HG03469 (cell line): Measurements from ENCODE around the gene PHLDB3.
"Not testable (repeated sequence)": the region's sequence is repeated elsewhere in the genome, so short reads cannot be mapped to it uniquely, and the experiment has no call there.

ENCODE experiments used
- ATAC-seq: cut with Tn5 transposase; IDR thresholded peaks from one replicate; pipeline ENCODE4 v1.9.1; 2021; ENCODE audit warnings: mild to moderate bottlenecking, moderate library complexity, moderate number of reproducible peaks; ENCODE audit not compliant: unreplicated experiment

Gene PHLDB3

DNA sequence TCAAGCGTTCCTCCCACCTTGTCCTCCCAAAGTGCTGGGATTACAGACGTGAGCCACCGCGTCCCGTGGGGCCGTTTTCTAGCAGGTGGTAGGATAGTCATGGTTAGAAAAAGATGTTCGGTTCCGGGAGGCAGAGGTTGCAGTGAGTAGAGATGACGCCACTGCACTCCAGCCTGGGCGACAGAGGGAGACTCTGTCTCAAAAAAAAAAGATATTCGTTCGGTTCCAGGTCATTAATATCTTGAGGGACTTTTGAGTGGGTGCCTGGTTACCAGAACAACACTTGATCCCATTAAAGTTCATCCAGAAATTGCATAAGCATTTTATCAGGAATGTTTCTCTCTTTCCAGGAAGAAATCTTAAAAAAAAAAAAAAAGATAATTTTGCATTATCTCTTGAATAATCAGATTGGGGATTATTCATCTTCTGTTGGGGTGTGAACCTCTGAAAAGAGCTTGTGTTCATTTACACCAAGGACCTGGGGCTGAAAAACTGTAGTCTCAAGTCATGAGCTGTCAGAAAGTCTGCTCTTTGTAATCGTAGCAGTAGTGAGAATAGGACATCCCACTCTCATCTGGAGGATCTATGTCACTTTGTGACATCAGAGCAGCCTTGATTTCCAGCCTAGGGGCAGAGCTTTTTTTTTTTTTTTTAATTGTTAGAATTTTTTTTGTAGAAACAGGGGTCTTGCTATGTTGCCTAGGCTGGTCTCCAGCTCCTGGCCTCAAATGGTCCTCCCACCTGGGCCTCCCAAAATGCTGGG lies 23.5 kb upstream of the PHLDB3 start:
- ATAC-seq = no peak

DNA sequence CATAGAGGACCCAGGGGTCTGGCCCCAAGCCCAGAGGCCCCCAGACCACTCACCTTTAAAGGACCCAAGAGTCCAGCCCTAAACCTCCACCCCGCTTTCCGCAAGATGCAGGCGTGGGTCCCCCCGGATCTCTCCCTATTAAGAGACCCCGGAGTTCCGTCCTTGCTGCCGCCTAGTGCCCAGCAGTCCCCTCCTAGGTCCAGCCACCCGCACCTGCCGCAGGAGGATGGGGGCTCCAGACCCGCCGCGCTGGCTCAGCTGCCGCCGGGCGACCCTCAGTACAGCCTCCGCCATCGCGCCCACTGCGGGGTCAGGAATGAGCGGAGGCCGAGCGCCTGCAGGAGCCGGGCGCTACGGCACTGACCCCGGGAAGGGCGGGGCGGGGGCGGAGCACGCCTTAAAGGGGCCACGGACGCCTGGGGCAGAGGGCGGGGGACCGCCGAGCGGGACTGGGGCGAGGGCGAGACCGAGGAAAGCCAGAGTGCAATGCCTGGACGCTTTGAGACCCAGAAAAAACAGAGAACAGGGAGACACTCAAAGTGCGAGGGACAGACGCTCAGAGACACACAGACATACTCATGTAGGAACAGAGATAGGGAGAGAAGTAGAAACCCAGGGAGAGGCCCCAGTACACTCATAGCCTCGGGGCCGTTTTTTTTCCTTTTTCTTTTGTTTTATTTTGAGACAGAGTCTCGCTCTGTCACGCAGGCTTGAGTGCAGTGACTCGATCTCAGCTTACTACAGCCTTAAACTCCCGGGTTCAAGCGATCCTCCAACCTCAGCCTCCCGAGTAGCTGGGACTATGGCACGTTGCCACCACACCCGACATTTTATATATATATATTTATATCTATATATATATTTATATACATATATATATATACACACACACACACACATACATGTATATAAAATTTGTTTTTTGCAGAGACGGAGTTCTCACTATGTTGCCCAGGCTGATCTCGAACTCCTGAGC lies 22.6 kb upstream of the PHLDB3 start, which contains the start of gene ETHE1:
ETHE1 (minus strand) TSS at position 318 of the 976 bp plus-strand sequence; CDS start at position 294, 24 bp downstream.
- peak; percentile 57 for ATAC-seq

DNA sequence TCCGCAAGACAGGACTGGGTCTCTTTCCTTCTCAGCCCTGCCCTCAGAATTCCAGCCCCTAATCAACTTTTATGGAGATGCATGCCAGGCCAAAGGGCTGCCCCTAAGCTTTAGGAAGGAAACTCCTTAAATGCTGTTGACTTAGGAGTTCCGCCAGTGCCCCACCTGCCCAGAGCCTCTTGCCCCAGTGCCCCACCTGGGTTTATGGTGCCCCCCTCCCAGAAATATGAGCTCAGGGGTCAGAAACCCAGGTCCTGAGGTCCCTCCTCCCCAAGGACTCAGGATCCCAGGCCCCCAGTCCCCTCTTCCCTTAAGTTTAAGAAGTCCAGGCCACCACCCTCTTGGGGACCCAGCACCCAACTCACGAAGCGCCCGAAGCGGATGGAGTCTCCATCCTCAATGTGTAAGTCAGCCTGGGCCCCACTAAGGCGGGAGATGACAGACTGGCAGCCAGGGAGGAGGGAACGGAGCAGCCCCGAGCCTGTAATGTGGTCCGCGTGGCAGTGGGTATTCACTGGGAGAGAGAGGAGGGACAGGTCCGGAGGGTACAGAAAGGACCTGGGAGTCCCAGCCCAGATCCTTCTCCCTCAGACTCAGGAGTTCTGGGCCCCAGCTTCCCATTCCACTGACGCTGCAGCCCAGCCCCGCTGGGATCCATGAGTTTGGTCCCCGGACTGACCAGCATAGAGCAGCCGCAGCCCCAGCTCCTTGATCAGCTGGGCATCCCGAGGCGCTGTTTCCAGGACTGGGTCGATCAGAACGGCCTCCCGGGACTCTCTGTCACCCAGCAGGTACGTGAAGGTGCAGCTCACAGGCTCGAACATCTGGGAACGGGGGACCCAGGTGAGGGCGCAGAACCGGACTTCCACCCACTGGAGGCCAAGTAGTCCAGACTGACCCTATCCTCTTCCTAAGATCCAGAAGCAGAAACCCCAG lies 21.6 kb upstream of the PHLDB3 start:
- no peak for ATAC-seq

GRCh38 chr19:43524922-43525835 lies 20.6 kb upstream of the PHLDB3 start:
- ATAC-seq = no peak

- ATAC-seq = not testable (repeated sequence)
Observed at GRCh38 chr19:43523696-43524095, 19.1 kb upstream of the PHLDB3 start.

DNA sequence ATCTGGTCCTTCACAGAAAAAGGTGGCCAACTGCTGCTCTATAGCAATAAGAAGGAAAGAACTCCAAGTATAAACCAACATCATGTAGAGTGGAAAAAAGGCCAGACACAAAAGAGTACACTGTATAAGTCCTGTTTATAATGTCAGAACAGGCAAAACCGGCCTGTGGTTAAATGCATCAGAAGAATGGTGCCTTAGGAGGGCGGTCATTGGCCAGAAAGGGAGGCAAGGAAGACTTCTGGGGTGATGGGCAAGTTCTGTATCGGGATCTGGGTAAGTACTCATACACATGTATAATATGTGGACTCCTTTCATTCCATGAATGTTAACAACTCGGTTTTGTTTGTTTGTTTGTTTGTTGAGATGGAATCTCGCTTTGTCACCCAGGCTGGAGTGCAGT lies 18.4 kb upstream of the PHLDB3 start:
- no peak for ATAC-seq

- ATAC-seq = no peak
Observed at GRCh38 chr19:43519436-43520088, 15.0 kb upstream of the PHLDB3 start.

GRCh38 chr19:43518051-43518450 lies 13.5 kb upstream of the PHLDB3 start:
- ATAC-seq = no peak

DNA sequence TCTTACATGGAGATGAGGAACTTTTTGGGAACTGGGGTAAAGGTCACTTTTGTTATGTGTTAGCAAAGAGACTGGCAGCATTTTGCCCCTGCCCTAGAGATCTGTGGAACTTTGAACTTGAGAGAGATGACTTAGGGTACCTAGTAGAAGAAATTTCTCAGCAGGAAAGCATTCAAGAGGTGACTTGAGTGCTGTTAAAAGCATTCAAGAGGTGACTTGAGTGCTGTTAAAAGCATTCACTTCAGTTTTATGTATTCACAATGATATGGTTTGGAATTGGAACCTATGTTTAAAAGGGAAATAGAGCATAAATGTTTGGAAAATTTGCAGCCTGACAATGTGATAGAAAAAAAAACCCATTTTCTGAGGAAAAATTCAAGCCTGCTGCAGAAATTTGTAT lies 7.9 kb upstream of the PHLDB3 start:
- ATAC-seq = not testable (repeated sequence)

DNA sequence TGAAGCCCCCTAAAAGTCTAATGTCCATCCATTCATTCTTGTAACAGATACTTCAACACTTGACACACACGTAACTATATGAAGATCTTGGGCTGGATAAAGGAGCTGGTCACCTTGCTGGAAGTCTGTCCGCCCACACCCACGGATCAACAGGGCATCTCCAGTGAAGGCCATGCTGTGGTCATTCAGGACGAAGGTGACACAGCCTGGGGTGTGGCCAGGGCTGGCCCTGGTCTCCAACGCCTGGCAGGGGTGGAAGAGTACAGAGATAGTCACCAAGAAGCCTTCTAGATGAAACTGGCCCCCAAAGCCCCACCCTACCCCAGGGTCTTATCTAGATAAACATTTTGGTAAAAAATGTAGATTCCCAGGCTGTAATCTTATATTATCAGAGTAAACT lies 6.8 kb upstream of the PHLDB3 start:
- no peak for ATAC-seq

GRCh38 chr19:43510713-43511112 lies 6.2 kb upstream of the PHLDB3 start:
- no peak for ATAC-seq

GRCh38 chr19:43507880-43508279 lies 3.3 kb upstream of the PHLDB3 start:
- no peak for ATAC-seq

DNA sequence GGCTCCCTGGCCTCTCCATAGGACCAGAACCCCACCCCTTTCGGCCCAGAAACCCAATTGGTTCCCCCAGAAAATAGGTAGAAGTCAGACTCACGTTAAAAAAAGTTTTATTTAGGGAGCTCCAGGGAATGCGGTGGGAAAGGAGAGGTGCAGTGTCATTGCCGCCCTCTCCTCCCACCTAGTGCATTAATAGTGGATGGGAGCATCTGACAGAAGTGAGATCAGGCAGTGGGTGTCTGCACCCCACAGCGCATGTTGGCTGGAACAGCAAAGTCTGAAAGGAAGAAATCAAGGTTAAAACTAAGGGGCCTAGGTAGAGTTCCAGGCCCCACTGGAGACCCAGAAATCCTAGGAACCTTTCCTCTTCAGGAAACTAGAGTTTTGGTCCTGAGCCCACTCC lies 2.1 kb upstream of the PHLDB3 start:
- ATAC-seq = no peak

DNA sequence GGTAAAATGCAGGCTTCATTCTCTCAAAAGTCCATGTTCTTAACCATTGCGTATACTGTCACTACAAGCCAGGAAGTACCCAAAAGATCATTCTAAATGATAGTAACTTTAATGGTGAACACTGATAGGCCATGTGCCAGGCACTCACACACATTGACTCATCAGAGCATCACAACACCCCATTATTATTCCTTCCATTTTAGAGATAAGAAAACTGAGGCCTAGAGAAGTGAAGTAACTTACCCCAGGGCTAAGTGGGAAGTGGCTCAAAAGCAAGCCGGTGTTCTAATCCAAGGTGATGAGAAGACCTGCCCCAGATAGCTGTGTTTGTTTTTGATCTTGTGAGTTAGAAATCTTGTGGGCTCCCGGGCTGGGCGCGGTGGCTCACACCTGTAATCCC lies 1.4 kb upstream of the PHLDB3 start:
- ATAC-seq = no peak

DNA sequence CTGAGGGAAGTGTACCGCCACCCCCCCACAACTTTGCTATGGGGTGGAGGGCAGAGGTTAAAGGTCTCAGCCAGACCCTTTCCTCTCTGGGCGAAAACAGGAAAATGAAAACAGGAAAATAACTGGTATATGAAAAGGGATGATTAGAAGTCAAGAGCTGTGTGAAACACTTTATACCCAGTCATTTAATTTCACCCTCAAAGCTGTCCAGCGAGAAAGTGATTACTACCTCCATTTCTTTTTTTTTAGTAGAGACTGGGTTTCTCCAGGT lies 575 bp upstream of the PHLDB3 start:
- ATAC-seq = no peak

DNA sequence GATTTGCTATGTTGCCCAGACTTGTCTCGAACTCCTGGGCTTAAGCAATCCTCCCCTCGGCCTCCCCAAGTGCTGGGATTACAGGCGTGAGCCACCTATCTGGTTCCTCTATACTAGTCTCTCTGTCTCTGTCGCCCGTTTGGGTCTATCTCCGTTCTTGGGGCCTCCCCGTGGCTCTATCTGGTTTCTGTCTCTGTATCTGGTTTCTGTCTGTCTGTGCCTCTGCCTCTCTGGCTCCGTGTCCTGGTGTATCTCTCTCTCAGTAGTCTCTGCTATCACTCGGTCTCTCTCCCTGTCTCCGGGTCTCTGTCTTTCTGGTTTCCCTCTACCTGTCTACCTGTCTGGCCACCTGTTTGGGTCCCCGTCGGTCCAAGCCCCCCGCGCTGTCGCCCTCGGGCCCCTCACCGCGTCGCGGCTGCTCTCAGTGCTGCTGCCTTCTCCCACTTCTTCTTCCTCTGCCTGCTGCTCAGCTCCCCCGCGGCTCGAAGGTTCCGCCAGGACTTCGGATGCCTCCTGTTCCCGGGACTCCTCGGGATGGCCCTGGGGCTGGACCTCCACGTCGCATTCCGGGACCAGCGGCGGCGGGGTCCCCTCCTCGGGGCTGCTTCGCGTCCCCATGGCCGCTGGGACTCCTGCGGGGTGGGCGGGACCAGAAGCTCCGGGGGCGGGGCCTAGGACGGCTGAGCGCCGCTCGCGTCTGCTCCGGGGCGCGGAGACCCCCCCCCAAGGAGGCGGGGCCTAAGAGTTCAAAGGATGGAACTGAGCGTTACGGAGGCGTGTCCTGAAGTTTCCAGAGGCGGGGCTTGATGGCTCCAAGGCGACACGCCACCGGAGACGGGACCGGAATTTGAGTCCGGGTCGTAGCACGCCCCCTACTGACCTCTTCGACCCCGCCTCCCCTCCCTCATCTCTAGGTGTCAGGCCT lies 783 bp downstream of the PHLDB3 start:
- ATAC-seq = peak; percentile 70

DNA sequence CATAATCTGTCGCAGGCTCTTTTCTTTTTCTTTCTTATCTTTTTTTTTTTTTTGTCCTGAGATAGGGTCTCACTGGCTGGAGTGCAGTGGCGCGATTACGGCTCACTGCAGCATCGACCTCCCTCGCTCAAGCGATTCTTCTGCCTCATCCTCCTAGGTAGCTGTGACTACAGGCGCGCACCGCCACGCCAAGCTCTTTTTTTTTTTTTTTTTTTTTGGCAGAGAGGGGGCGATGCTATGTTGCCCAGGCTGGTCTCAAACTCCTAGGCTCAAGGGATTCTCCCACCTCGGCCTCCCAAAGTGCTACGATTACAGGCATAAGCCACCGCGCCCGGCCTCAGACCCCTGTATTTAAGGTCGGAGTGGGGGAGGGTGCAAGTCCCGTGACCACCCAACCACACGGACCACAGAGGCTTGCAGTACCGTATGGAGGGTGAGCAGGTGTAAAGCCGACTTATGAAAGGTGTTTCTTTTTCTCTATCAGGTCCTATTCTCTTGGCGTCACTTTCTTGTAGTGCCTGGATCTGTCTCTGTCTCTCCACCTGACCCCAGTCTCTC lies 2.0 kb downstream of the PHLDB3 start:
- ATAC-seq = no peak
